H9 (cell line): ENCODE results near the gene PPA1. TPM values are rescaled to one million over a fixed set of nuclear protein-coding genes. Genes with fewer than 3 reads are reported as not detected.

Experiments
- DNase-seq: peaks from one replicate; pipeline ENCODE4 v3.0.0-alpha.2; 2017
- H2AFZ ChIP-seq: one replicate; pipeline ENCODE4 v1.6.1; 2013; ENCODE audit warnings: mild to moderate bottlenecking, low read length, control low read depth, moderate library complexity
- H2AK5ac ChIP-seq: 2 replicates; pipeline ENCODE4 v1.6.1; 2013; ENCODE audit warnings: low read length, control low read depth, mixed read lengths; ENCODE audit not compliant: insufficient read length
- H2BK120ac ChIP-seq: one replicate; pipeline ENCODE4 v1.6.1; 2013; ENCODE audit warnings: low read depth, mild to moderate bottlenecking, low read length, control low read depth, inconsistent platforms; ENCODE audit not compliant: poor library complexity, severe bottlenecking
- H2BK12ac ChIP-seq: 2 replicates; pipeline ENCODE4 v1.6.1; 2013; ENCODE audit warnings: low read length, control low read depth, mixed read lengths, low read depth; ENCODE audit not compliant: insufficient read length
- H2BK15ac ChIP-seq: 2 replicates; pipeline ENCODE4 v1.6.1; 2013; ENCODE audit warnings: low read depth, low read length, control low read depth
- H2BK20ac ChIP-seq: one replicate; pipeline ENCODE4 v1.6.1; 2013; ENCODE audit warnings: low read depth, mild to moderate bottlenecking, low read length, control low read depth, inconsistent platforms; ENCODE audit not compliant: poor library complexity, severe bottlenecking
- H2BK5ac ChIP-seq: 2 replicates; pipeline ENCODE4 v1.6.1; 2013; ENCODE audit warnings: low read length, control low read depth, mixed read lengths; ENCODE audit not compliant: insufficient read length
- H3K14ac ChIP-seq: 2 replicates; pipeline ENCODE4 v1.6.1; 2013; ENCODE audit warnings: low read length, control low read depth; ENCODE audit not compliant: insufficient read depth
- H3K18ac ChIP-seq: 2 replicates; pipeline ENCODE4 v1.6.1; 2013; ENCODE audit warnings: low read depth, mild to moderate bottlenecking, mixed read lengths, low read length, control low read depth; ENCODE audit not compliant: insufficient read length
- H3K23ac ChIP-seq: 2 replicates; pipeline ENCODE4 v1.6.1; 2013; ENCODE audit warnings: low read length, control low read depth, mixed read lengths, low read depth; ENCODE audit not compliant: insufficient read length
- H3K23me2 ChIP-seq: 2 replicates; pipeline ENCODE4 v1.6.1; 2013; ENCODE audit warnings: low read depth, mild to moderate bottlenecking, mixed read lengths, low read length, control low read depth; ENCODE audit not compliant: insufficient read length, poor library complexity, severe bottlenecking
- H3K27ac ChIP-seq: 2 replicates; pipeline ENCODE4 v1.5.1; 2013; ENCODE audit warnings: low read length, control low read depth, mixed read lengths, low read depth; ENCODE audit not compliant: insufficient read length
- H3K27me3 ChIP-seq: 2 replicates; pipeline ENCODE4 v1.6.1; 2013; ENCODE audit warnings: low read length, control low read depth, inconsistent platforms; ENCODE audit not compliant: insufficient read depth
- H3K4ac ChIP-seq: 2 replicates; pipeline ENCODE4 v1.6.1; 2013; ENCODE audit warnings: low read depth, mild to moderate bottlenecking, control low read depth, inconsistent platforms, low read length, moderate library complexity
- H3K4me1 ChIP-seq: 2 replicates; pipeline ENCODE4 v1.6.1; 2013; ENCODE audit warnings: low read length, control low read depth, inconsistent platforms; ENCODE audit not compliant: insufficient read depth
- H3K4me2 ChIP-seq: 2 replicates; pipeline ENCODE4 v1.6.1; 2013; ENCODE audit warnings: low read length, control low read depth, mixed read lengths; ENCODE audit not compliant: insufficient read length, insufficient read depth
- H3K56ac ChIP-seq: 2 replicates; pipeline ENCODE4 v1.6.1; 2013; ENCODE audit warnings: low read depth, mild to moderate bottlenecking, mixed read lengths, low read length, control low read depth; ENCODE audit not compliant: insufficient read length
- H3K79me1 ChIP-seq: 2 replicates; pipeline ENCODE4 v1.6.1; 2013; ENCODE audit warnings: low read depth, mild to moderate bottlenecking, moderate library complexity, low read length, control low read depth, inconsistent platforms; ENCODE audit not compliant: insufficient read depth, poor library complexity, severe bottlenecking
- H3K79me2 ChIP-seq: 2 replicates; pipeline ENCODE4 v1.6.1; 2013; ENCODE audit warnings: low read length, control low read depth, inconsistent platforms; ENCODE audit not compliant: insufficient read depth
- H3K9ac ChIP-seq: 2 replicates; pipeline ENCODE4 v1.6.1; 2013; ENCODE audit warnings: low read length, control low read depth, mixed read lengths; ENCODE audit not compliant: insufficient read length; ENCODE audit errors: extremely low read depth
- H3K9me3 ChIP-seq: one replicate; pipeline ENCODE4 v1.6.1; 2013; ENCODE audit warnings: low read depth, low read length, inconsistent platforms; ENCODE audit not compliant: control insufficient read depth
- H3T11ph ChIP-seq: one replicate; pipeline ENCODE4 v1.6.1; 2013; ENCODE audit warnings: mild to moderate bottlenecking, low read length, control low read depth, inconsistent platforms
- H4K20me1 ChIP-seq: one replicate; pipeline ENCODE4 v1.6.1; 2013; ENCODE audit not compliant: control insufficient read depth, insufficient read length, insufficient read depth
- H4K5ac ChIP-seq: 2 replicates; pipeline ENCODE4 v1.6.1; 2013; ENCODE audit warnings: low read depth, mild to moderate bottlenecking, mixed read lengths, low read length, control low read depth; ENCODE audit not compliant: insufficient read length
- H4K8ac ChIP-seq: replicated peaks from 2 replicates; pipeline ENCODE4 v1.6.1; 2013; ENCODE audit warnings: low read length, control low read depth, mixed read lengths, low read depth; ENCODE audit not compliant: insufficient read length
- H4K91ac ChIP-seq: 2 replicates; pipeline ENCODE4 v1.6.1; 2013; ENCODE audit warnings: low read depth, mild to moderate bottlenecking, moderate library complexity, mixed read lengths, low read length, control low read depth; ENCODE audit not compliant: insufficient read length
- H3K27ac Mint-ChIP-seq, 3 experiments: 2 replicates in 2 of 3; 3 replicates in 1 of 3; pipeline ENCODE4 v1.8.0; 2020 to 2021; ENCODE audit warnings: mixed read lengths in 3 of 3, mild to moderate bottlenecking in 1 of 3, moderate library complexity in 1 of 3
- H3K27me3 Mint-ChIP-seq: 2 replicates; pipeline ENCODE4 v1.8.0; 2021; ENCODE audit warnings: low read depth, mild to moderate bottlenecking, moderate library complexity, mixed read lengths
- H3K36me3 Mint-ChIP-seq, 3 experiments: 2 replicates in 2 of 3; 3 replicates in 1 of 3; pipeline ENCODE4 v1.8.0; 2020 to 2021; ENCODE audit warnings: low read depth in 3 of 3, mixed read lengths in 3 of 3; ENCODE audit not compliant: insufficient read depth in 1 of 3
- H3K4me1 Mint-ChIP-seq, 2 experiments: 2 replicates each; pipeline ENCODE4 v1.8.0; 2020; ENCODE audit warnings: mixed read lengths in 2 of 2
- H3K4me3 Mint-ChIP-seq, 2 experiments: 2 replicates in 1 of 2; 3 replicates in 1 of 2; pipeline ENCODE4 v1.8.0; 2020 to 2021; ENCODE audit warnings: mild to moderate bottlenecking in 2 of 2, mixed read lengths in 2 of 2, moderate library complexity in 1 of 2
- H3K9me3 Mint-ChIP-seq, 2 experiments: 2 replicates in 1 of 2; 3 replicates in 1 of 2; pipeline ENCODE4 v1.8.0; 2020; ENCODE audit warnings: mild to moderate bottlenecking in 2 of 2, mixed read lengths in 2 of 2, moderate library complexity in 1 of 2
- WGBS: extraction: QIAGEN DNeasy Blood & Tissue Kit; methylation state at CpG from one replicate; pipeline ENCODE4 v1.1.7; 2013; ENCODE audit warnings: missing lambda C conversion rate, low lambda C conversion rate, mixed read lengths; ENCODE audit not compliant: insufficient read length; ENCODE audit errors: extremely low coverage; 5-methylcytosine and 5-hydroxymethylcytosine counted together
- total RNA-seq: library from RNA; stranded (reverse); gene quantifications from 2 replicates; pipeline ENCODE4 v1.2.1, GENCODE V29; 2021
- TF ChIP-seq, protein P1 (sequence below): fragments of 200-600 bp; sonication (generic); conservative IDR thresholded peaks from 3 replicates; pipeline ENCODE4 v1.8.0; 2021; ENCODE audit warnings: antibody characterized with exemption, mild to moderate bottlenecking

Gene PPA1
- total RNA-seq, 1 experiment from 2014 or later = 115 TPM

DNA sequence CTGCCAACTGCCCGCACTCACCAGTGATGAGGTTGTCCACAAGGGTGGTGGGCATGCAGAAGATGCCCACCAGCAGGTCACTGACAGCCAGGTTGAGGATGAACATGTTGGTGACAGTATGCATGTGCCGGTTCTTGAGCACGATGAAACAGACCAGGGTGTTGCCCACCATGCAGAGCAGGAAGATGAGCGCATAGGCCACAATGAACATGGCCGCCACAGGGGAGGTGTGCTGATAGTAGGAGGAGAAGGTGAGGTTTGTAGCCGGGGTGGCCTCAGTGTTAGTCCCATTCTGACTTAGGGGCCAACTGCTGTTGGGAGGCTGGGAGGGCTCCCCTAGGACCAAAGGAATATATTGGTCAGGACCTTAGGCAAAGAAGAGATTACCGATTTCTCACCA is 32.8 kb upstream of the PPA1 start:
- no peak overlapping the region for H2BK5ac ChIP-seq
- no peak overlapping the region for H3K27ac ChIP-seq
- no peaks in the 10 kb centered on the region for H3K9me3 ChIP-seq
- H4K5ac ChIP-seq = no peak overlapping the region
- Mint-ChIP-seq H3K9me3 (no peaks in the 10 kb centered on the region; a peak in 2 of 5 replicates), H3K4me3 (no peak overlapping the region), H3K4me1 (peaks cover 0 to 5% of the 10 kb centered on the region in 2 experiments; a peak in 2 of 4 replicates), H3K36me3 (no peaks in the 10 kb centered on the region), H3K27me3 (peaks cover 14% of the 10 kb centered on the region), H3K27ac (no peak overlapping the region)
- H2BK12ac ChIP-seq = no peak overlapping the region
- 0 out of 2 replicates have a peak, but pooled peaks cover 3% of the 10 kb centered on the region for H3K4me1 ChIP-seq
- no peak overlapping the region for H3K18ac ChIP-seq
- WGBS = no CpG with 5 or more reads among the region's 7 CpGs
- H3K56ac ChIP-seq = no peak overlapping the region
- H2BK15ac ChIP-seq = no peak overlapping the region
- no peaks in the 10 kb centered on the region for H4K20me1 ChIP-seq
- H3K27me3 ChIP-seq = no peaks in the 10 kb centered on the region
- no peak overlapping the region for H4K91ac ChIP-seq
- no peaks in the 10 kb centered on the region for H3K79me1 ChIP-seq
- H3K4me2 ChIP-seq = no peak overlapping the region
- H2BK20ac ChIP-seq = no peak overlapping the region
- no peaks in the 10 kb centered on the region for H3K23me2 ChIP-seq
- H3T11ph ChIP-seq = no peak overlapping the region
- H3K9ac ChIP-seq = no peak overlapping the region
- H3K14ac ChIP-seq = no peak overlapping the region
- no peak overlapping the region for H3K23ac ChIP-seq
- H2BK120ac ChIP-seq = no peak overlapping the region
- no peak overlapping the region for H2AK5ac ChIP-seq
- TF ChIP-seq, protein P1, sequence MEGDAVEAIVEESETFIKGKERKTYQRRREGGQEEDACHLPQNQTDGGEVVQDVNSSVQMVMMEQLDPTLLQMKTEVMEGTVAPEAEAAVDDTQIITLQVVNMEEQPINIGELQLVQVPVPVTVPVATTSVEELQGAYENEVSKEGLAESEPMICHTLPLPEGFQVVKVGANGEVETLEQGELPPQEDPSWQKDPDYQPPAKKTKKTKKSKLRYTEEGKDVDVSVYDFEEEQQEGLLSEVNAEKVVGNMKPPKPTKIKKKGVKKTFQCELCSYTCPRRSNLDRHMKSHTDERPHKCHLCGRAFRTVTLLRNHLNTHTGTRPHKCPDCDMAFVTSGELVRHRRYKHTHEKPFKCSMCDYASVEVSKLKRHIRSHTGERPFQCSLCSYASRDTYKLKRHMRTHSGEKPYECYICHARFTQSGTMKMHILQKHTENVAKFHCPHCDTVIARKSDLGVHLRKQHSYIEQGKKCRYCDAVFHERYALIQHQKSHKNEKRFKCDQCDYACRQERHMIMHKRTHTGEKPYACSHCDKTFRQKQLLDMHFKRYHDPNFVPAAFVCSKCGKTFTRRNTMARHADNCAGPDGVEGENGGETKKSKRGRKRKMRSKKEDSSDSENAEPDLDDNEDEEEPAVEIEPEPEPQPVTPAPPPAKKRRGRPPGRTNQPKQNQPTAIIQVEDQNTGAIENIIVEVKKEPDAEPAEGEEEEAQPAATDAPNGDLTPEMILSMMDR = no peak
- H3K4ac ChIP-seq = no peak overlapping the region
- H3K79me2 ChIP-seq = no peaks in the 10 kb centered on the region
- DNase-seq = no peak
- no peak overlapping the region for H4K8ac ChIP-seq
- no peak overlapping the region for H2AFZ ChIP-seq
